ENCODE measurements around the gene ZMIZ1. TPM values are rescaled to one million over a fixed set of nuclear protein-coding genes. Genes with fewer than 3 reads are reported as not detected.
A peak's percentile ranks its signal among the peaks of the same experiment; 100 is the strongest.
"Not testable (repeated sequence)": the region's sequence is repeated elsewhere in the genome, so short reads cannot be mapped to it uniquely, and the experiment has no call there.

Gene ZMIZ1
- total RNA-seq, 1 donor from 2014 or later, result 46.2 TPM

GRCh38 chr10:79329529-79329928 lies 260.8 kb downstream of the ZMIZ1 start:
- peaks cover 14% of the 10 kb centered on the region for H3K4me1 Mint-ChIP-seq (ENCODE audit: low read depth)
- H3K36me3 Mint-ChIP-seq (ENCODE audit: low read depth), result peaks cover 2% of the 10 kb centered on the region
- TF ChIP-seq, protein P1, sequence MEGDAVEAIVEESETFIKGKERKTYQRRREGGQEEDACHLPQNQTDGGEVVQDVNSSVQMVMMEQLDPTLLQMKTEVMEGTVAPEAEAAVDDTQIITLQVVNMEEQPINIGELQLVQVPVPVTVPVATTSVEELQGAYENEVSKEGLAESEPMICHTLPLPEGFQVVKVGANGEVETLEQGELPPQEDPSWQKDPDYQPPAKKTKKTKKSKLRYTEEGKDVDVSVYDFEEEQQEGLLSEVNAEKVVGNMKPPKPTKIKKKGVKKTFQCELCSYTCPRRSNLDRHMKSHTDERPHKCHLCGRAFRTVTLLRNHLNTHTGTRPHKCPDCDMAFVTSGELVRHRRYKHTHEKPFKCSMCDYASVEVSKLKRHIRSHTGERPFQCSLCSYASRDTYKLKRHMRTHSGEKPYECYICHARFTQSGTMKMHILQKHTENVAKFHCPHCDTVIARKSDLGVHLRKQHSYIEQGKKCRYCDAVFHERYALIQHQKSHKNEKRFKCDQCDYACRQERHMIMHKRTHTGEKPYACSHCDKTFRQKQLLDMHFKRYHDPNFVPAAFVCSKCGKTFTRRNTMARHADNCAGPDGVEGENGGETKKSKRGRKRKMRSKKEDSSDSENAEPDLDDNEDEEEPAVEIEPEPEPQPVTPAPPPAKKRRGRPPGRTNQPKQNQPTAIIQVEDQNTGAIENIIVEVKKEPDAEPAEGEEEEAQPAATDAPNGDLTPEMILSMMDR (IDR thresholded peaks at IDR 0.05), result no peak
- H3K4me3 Mint-ChIP-seq (ENCODE audit: unreplicated experiment), result no peak overlapping the region
- H3K27ac Mint-ChIP-seq (ENCODE audit: unreplicated experiment), result no peak overlapping the region
- no peak for DNase-seq (ENCODE audit: low spot score)
- H3K27me3 Mint-ChIP-seq (ENCODE audit: low read depth), result no peaks in the 10 kb centered on the region
- H3K9me3 Mint-ChIP-seq (ENCODE audit: low read depth), result peaks cover 5% of the 10 kb centered on the region

DNA sequence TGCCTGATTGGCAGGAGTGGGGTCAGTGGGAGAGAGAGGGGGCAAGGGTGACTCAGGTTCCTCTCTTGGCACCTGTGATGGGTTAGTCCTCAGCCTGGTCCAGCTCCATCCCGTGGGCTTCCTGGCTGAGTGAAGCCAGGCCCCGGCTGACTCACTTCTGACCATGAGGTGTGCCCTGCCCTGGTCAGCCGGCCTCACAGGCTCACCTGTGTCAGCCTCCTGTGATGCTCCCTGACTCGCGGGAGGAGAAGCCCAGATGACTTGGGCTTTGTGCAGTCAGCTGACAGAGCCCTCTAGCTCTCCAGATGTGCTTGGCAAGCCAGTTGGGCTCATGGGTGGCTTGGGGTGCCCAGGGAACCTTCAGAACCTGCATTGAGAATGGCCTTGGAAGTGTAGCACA lies 262.5 kb downstream of the ZMIZ1 start:
- Mint-ChIP-seq H3K9me3 (ENCODE audit: low read depth) (peaks cover 5% of the 10 kb centered on the region), H3K4me3 (ENCODE audit: unreplicated experiment) (no peak overlapping the region), H3K27ac (ENCODE audit: unreplicated experiment) (no peak overlapping the region), H3K27me3 (ENCODE audit: low read depth) (no peaks in the 10 kb centered on the region), H3K4me1 (ENCODE audit: low read depth) (peaks cover 30% of the 10 kb centered on the region), H3K36me3 (ENCODE audit: low read depth) (peaks cover 2% of the 10 kb centered on the region)
- TF ChIP-seq, protein P1 (IDR thresholded peaks at IDR 0.05), result no peak
- DNase-seq (ENCODE audit: low spot score), result no peak

- H3K27me3 Mint-ChIP-seq (ENCODE audit: low read depth), result no peaks in the 10 kb centered on the region
- peaks cover 5% of the 10 kb centered on the region for H3K9me3 Mint-ChIP-seq (ENCODE audit: low read depth)
- DNase-seq (ENCODE audit: low spot score), result no peak
- TF ChIP-seq, protein P1 (IDR thresholded peaks at IDR 0.05), result no peak
- no peak overlapping the region for H3K4me3 Mint-ChIP-seq (ENCODE audit: unreplicated experiment)
- peaks cover 2% of the 10 kb centered on the region for H3K36me3 Mint-ChIP-seq (ENCODE audit: low read depth)
- H3K4me1 Mint-ChIP-seq (ENCODE audit: low read depth), result peaks cover 34% of the 10 kb centered on the region
- no peak overlapping the region for H3K27ac Mint-ChIP-seq (ENCODE audit: unreplicated experiment)
These were observed 262.9 kb downstream of the ZMIZ1 start for GRCh38 chr10:79331709-79332108.

GRCh38 chr10:79332610-79333315 lies 264.0 kb downstream of the ZMIZ1 start:
- H3K4me1 Mint-ChIP-seq (ENCODE audit: low read depth), result peaks cover 40% of the 10 kb centered on the region
- not testable (repeated sequence) for H3K27me3 Mint-ChIP-seq (ENCODE audit: low read depth); DNase-seq (ENCODE audit: low spot score); H3K9me3 Mint-ChIP-seq (ENCODE audit: low read depth); H3K4me3 Mint-ChIP-seq (ENCODE audit: unreplicated experiment); H3K36me3 Mint-ChIP-seq (ENCODE audit: low read depth); H3K27ac Mint-ChIP-seq (ENCODE audit: unreplicated experiment)

- TF ChIP-seq, protein P1 (IDR thresholded peaks at IDR 0.05), result no peak
- H3K9me3 Mint-ChIP-seq (ENCODE audit: low read depth), result peaks cover 5% of the 10 kb centered on the region
- DNase-seq (ENCODE audit: low spot score), result no peak
- H3K4me1 Mint-ChIP-seq (ENCODE audit: low read depth), result peaks cover 40% of the 10 kb centered on the region
- H3K36me3 Mint-ChIP-seq (ENCODE audit: low read depth), result peaks cover 2% of the 10 kb centered on the region
- peak overlapping the region; percentile 32 for H3K27ac Mint-ChIP-seq (ENCODE audit: unreplicated experiment)
- H3K27me3 Mint-ChIP-seq (ENCODE audit: low read depth), result no peaks in the 10 kb centered on the region
- no peak overlapping the region for H3K4me3 Mint-ChIP-seq (ENCODE audit: unreplicated experiment)
These were observed 264.7 kb downstream of the ZMIZ1 start for GRCh38 chr10:79333513-79333912.

DNA sequence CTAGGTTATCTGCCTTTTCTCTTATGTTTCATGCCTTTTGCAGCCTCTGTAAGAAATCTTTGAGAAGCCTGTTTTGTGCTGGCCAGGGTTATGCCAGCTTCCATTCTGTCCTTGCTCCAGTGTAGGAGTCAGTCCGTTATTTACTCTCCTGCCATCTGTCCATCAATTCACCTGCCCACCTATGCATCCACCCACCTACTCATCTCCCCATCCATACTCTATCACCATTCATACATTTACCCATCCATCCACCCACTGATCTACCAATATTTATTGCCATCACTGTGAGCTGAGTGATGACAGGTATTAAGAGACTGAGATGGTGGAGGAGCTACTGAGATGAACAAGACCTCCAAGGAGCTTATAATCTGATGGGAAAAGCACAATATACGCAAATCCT lies 265.8 kb downstream of the ZMIZ1 start:
- DNase-seq (ENCODE audit: low spot score), result no peak
- H3K4me1 Mint-ChIP-seq (ENCODE audit: low read depth), result peaks cover 40% of the 10 kb centered on the region
- peaks cover 2% of the 10 kb centered on the region for H3K36me3 Mint-ChIP-seq (ENCODE audit: low read depth)
- no peak overlapping the region for H3K4me3 Mint-ChIP-seq (ENCODE audit: unreplicated experiment)
- peaks cover 5% of the 10 kb centered on the region for H3K9me3 Mint-ChIP-seq (ENCODE audit: low read depth)
- no peaks in the 10 kb centered on the region for H3K27me3 Mint-ChIP-seq (ENCODE audit: low read depth)
- H3K27ac Mint-ChIP-seq (ENCODE audit: unreplicated experiment), result no peak overlapping the region
- TF ChIP-seq, protein P1 (IDR thresholded peaks at IDR 0.05), result no peak
